ENCODE data around the gene SAMD11. TPM values are rescaled to one million over a fixed set of nuclear protein-coding genes. Genes with fewer than 3 reads are reported as not detected.

The SAMD11 gene
- total and polyA plus RNA-seq, 2 of the 13 experiments (the other 11 are each of a cell fraction or from before 2014, with no cell fraction given): 0.11 TPM; not detected in 1

DNA sequence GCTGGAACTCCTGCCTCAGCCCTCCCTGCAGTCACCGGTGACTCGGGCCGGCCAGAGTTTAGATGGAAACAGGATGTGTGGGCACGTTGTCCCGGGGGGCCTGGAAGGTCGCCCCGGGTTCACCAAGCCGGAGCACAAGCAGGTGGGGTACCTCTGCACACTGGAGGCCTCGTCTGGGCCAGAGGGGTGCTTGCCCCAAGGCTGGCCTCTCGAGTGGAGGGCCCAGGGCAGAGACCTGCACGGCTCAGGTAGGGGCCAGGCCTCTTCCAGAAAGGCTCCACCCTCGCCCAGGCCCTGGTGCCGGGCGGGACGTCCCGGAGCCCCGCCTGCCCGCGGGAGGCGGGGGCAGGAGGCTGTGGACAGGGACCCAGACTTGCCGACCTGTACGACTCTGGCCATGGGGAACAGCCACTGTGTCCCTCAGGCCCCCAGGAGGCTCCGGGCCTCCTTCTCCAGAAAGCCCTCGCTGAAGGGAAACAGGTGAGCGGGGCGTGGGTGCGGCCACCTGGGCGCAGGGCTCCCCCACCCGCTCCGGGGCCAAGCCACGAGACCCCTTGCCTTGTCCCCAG lies 42.5 kb downstream of the SAMD11 start, which contains the start of gene PLEKHN1 (continued):
- TF ChIP-seq, protein P1, sequence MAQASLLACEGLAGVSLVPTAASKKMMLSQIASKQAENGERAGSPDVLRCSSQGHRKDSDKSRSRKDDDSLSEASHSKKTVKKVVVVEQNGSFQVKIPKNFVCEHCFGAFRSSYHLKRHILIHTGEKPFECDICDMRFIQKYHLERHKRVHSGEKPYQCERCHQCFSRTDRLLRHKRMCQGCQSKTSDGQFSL (CRISPR knock-in tag; IDR thresholded peaks at IDR 0.05): no peak
- TF ChIP-seq FOXA3 (CRISPR knock-in tag; IDR thresholded peaks at IDR 0.05) (no peak), PAF1 (CRISPR knock-in tag; IDR thresholded peaks at IDR 0.05) (no peak), FOXO1 (CRISPR knock-in tag; IDR thresholded peaks at IDR 0.05) (no peak), PHF8 (CRISPR knock-in tag; IDR thresholded peaks at IDR 0.05) (no peak; the same call in 1 of the 2 replicates), MTA3 (CRISPR knock-in tag; IDR thresholded peaks at IDR 0.05) (no peak), PHF20 (CRISPR knock-in tag; IDR thresholded peaks at IDR 0.05) (0 out of 2 replicates have a peak, but pooled peaks have one; percentile 4), ZNF652 (CRISPR knock-in tag; IDR thresholded peaks at IDR 0.05; ENCODE audit: borderline replicate concordance, low read depth) (no peak), ZNF777 (CRISPR knock-in tag; IDR thresholded peaks at IDR 0.05) (peak; percentile 62), MBD4 (IDR thresholded peaks at IDR 0.05; ENCODE audit: borderline replicate concordance, low read length) (no peak), ZNF766 (CRISPR knock-in tag; IDR thresholded peaks at IDR 0.05; ENCODE audit: borderline replicate concordance) (no peak), FOXC1 (CRISPR knock-in tag; IDR thresholded peaks at IDR 0.05; ENCODE audit: borderline replicate concordance) (no peak)
- TF ChIP-seq, protein P2, sequence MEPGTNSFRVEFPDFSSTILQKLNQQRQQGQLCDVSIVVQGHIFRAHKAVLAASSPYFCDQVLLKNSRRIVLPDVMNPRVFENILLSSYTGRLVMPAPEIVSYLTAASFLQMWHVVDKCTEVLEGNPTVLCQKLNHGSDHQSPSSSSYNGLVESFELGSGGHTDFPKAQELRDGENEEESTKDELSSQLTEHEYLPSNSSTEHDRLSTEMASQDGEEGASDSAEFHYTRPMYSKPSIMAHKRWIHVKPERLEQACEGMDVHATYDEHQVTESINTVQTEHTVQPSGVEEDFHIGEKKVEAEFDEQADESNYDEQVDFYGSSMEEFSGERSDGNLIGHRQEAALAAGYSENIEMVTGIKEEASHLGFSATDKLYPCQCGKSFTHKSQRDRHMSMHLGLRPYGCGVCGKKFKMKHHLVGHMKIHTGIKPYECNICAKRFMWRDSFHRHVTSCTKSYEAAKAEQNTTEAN (CRISPR knock-in tag; conservative IDR thresholded peaks at IDR 0.05): no peak
- TF ChIP-seq, protein P3, sequence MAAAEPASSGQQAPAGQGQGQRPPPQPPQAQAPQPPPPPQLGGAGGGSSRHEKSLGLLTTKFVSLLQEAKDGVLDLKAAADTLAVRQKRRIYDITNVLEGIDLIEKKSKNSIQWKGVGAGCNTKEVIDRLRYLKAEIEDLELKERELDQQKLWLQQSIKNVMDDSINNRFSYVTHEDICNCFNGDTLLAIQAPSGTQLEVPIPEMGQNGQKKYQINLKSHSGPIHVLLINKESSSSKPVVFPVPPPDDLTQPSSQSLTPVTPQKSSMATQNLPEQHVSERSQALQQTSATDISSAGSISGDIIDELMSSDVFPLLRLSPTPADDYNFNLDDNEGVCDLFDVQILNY (CRISPR knock-in tag; conservative IDR thresholded peaks at IDR 0.05): no peak
- TF ChIP-seq, protein P4, sequence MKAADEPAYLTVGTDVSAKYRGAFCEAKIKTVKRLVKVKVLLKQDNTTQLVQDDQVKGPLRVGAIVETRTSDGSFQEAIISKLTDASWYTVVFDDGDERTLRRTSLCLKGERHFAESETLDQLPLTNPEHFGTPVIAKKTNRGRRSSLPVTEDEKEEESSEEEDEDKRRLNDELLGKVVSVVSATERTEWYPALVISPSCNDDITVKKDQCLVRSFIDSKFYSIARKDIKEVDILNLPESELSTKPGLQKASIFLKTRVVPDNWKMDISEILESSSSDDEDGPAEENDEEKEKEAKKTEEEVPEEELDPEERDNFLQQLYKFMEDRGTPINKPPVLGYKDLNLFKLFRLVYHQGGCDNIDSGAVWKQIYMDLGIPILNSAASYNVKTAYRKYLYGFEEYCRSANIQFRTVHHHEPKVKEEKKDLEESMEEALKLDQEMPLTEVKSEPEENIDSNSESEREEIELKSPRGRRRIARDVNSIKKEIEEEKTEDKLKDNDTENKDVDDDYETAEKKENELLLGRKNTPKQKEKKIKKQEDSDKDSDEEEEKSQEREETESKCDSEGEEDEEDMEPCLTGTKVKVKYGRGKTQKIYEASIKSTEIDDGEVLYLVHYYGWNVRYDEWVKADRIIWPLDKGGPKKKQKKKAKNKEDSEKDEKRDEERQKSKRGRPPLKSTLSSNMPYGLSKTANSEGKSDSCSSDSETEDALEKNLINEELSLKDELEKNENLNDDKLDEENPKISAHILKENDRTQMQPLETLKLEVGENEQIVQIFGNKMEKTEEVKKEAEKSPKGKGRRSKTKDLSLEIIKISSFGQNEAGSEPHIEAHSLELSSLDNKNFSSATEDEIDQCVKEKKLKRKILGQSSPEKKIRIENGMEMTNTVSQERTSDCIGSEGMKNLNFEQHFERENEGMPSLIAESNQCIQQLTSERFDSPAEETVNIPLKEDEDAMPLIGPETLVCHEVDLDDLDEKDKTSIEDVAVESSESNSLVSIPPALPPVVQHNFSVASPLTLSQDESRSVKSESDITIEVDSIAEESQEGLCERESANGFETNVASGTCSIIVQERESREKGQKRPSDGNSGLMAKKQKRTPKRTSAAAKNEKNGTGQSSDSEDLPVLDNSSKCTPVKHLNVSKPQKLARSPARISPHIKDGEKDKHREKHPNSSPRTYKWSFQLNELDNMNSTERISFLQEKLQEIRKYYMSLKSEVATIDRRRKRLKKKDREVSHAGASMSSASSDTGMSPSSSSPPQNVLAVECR (CRISPR knock-in tag; IDR thresholded peaks at IDR 0.05; ENCODE audit: borderline replicate concordance): no peak
- TF ChIP-seq, protein P5, sequence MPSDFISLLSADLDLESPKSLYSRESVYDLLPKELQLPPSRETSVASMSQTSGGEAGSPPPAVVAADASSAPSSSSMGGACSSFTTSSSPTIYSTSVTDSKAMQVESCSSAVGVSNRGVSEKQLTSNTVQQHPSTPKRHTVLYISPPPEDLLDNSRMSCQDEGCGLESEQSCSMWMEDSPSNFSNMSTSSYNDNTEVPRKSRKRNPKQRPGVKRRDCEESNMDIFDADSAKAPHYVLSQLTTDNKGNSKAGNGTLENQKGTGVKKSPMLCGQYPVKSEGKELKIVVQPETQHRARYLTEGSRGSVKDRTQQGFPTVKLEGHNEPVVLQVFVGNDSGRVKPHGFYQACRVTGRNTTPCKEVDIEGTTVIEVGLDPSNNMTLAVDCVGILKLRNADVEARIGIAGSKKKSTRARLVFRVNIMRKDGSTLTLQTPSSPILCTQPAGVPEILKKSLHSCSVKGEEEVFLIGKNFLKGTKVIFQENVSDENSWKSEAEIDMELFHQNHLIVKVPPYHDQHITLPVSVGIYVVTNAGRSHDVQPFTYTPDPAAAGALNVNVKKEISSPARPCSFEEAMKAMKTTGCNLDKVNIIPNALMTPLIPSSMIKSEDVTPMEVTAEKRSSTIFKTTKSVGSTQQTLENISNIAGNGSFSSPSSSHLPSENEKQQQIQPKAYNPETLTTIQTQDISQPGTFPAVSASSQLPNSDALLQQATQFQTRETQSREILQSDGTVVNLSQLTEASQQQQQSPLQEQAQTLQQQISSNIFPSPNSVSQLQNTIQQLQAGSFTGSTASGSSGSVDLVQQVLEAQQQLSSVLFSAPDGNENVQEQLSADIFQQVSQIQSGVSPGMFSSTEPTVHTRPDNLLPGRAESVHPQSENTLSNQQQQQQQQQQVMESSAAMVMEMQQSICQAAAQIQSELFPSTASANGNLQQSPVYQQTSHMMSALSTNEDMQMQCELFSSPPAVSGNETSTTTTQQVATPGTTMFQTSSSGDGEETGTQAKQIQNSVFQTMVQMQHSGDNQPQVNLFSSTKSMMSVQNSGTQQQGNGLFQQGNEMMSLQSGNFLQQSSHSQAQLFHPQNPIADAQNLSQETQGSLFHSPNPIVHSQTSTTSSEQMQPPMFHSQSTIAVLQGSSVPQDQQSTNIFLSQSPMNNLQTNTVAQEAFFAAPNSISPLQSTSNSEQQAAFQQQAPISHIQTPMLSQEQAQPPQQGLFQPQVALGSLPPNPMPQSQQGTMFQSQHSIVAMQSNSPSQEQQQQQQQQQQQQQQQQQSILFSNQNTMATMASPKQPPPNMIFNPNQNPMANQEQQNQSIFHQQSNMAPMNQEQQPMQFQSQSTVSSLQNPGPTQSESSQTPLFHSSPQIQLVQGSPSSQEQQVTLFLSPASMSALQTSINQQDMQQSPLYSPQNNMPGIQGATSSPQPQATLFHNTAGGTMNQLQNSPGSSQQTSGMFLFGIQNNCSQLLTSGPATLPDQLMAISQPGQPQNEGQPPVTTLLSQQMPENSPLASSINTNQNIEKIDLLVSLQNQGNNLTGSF (CRISPR knock-in tag; IDR thresholded peaks at IDR 0.05): 0 out of 2 replicates have a peak, but pooled peaks have one; percentile 11

Data from HepG2 (cell line).